SK-N-MC (cell line): Measurements from ENCODE around the gene ZDHHC11B.
"Not testable (repeated sequence)": the region's sequence is repeated elsewhere in the genome, so short reads cannot be mapped to it uniquely, and the experiment has no call there.

ENCODE experiments used
- EZH2 ChIP-seq: fragments of 200-600 bp; sonication (generic); IDR thresholded peaks from one replicate; pipeline ENCODE4 v1.6.1; 2017; ENCODE audit warnings: antibody characterized with exemption
- FOXP2 ChIP-seq: optimal IDR thresholded peaks from 2 replicates; pipeline ENCODE3; 2011; ENCODE audit warnings: mild to moderate bottlenecking, moderate library complexity; ENCODE audit not compliant: insufficient read depth; ENCODE audit errors: extremely low read length, control extremely low read depth
- POLR2AphosphoS5 ChIP-seq: IDR thresholded peaks from 2 replicates; pipeline ENCODE4 v1.6.1; 2012; ENCODE audit warnings: mild to moderate bottlenecking, low read depth, low read length, borderline replicate concordance

DNA sequence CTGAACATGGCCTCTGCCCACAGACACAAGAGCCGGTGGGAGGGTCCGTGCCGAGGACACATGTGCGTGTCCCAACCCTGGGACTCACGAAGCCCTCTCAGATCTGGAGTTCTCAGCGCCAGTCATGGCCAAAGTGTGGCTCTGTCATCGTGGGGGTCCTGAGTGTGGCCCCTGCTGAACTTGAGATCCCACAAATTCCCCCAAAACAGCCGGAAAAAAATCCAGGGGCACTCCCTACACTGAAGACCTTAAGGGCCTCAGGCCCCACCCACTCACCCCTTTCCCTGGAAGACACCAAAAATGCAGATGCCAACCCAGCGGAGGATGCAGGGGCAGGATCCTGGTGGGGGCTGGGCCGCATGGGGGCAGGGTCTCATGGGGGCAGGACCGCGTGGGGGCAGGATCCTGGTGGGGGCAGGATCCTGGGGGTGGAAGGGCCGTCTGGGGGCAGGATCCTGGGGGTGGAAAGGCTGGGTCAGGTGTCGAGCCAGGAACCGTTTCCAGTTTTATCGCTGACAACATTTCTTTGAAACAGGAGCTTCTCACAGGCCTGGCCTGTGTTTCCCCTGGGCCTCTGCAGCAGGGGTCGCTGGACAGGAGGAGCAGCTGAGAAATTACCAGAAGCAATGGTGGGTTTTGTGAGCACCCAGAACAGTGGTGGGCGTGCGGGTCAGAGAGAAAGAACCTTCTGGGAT is 13.3 kb downstream of the ZDHHC11B start:
- TF ChIP-seq POLR2AphosphoS5, FOXP2, EZH2: not testable (repeated sequence)
